Activated CD4-positive, alpha-beta T cell treated with anti-CD3 and anti-CD28 coated beads, Interleukin-2, amount 10 ng/mL, durations not matched to agents 7 days and 5 days (primary cell): Measurements from ENCODE around the gene AKAP13. TPM values are rescaled to one million over a fixed set of nuclear protein-coding genes. Genes with fewer than 3 reads are reported as not detected.
"Not testable (repeated sequence)": the region's sequence is repeated elsewhere in the genome, so short reads cannot be mapped to it uniquely, and the experiment has no call there.

ENCODE experiments used
- CTCF ChIA-PET: fragments of 350-600 bp; sonication (Branson Sonifier 250); formaldehyde crosslinking; loops from one replicate; lab custom pipeline; 2021; ENCODE audit warnings: antibody characterized with exemption; lab: Charles Lee
- POLR2A ChIA-PET: fragments of 350-600 bp; sonication (Branson Sonifier 250); formaldehyde crosslinking; loops from one replicate; lab custom pipeline; 2021; ENCODE audit warnings: antibody characterized with exemption; lab: Charles Lee
- DNase-seq: peaks from one replicate; pipeline ENCODE4 v3.0.0-alpha.2; 2020
- H3K27ac Mint-ChIP-seq: one replicate; pipeline ENCODE4 v1.8.0; 2021; ENCODE audit warnings: mild to moderate bottlenecking, moderate library complexity, mixed read lengths
- H3K27me3 Mint-ChIP-seq: one replicate; pipeline ENCODE4 v1.8.0; 2021; ENCODE audit warnings: mixed read lengths
- H3K36me3 Mint-ChIP-seq: one replicate; pipeline ENCODE4 v1.8.0; 2021; ENCODE audit warnings: low read depth, mixed read lengths
- H3K4me1 Mint-ChIP-seq: one replicate; pipeline ENCODE4 v1.8.0; 2021; ENCODE audit warnings: mixed read lengths
- H3K4me3 Mint-ChIP-seq: one replicate; pipeline ENCODE4 v1.8.0; 2021; ENCODE audit warnings: mild to moderate bottlenecking, moderate library complexity, mixed read lengths
- H3K9me3 Mint-ChIP-seq: one replicate; pipeline ENCODE4 v1.8.0; 2021; ENCODE audit warnings: mixed read lengths
- total RNA-seq, 2 experiments: library from RNA; stranded (reverse); gene quantifications; one replicate each; pipeline ENCODE4 v1.2.3, GENCODE V29; 2021

AKAP13 gene
- total RNA-seq, 2 experiments from 2014 or later: 152 to 181 TPM

DNA sequence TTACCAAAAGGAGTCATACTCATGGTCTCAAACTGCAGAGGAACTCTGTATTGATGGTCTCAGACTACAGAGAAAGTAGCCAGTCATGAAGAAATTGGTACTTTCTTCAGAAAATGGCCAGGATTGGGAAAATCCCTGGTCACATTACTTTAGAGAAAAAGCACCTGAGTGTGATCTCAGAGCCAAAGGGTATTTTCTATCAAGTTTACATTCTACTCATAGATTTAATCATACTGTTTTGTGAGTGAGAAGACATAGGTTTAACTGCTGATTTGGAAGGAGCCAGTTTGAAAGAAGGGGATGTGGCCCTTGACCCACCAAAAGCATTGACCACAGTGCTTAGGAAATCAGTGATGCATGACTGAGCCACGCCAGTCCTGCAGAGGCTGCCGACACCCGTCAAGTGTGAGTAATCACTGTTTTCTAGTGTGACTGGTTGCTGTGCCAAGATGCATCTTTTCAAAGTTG, 203.6 kb downstream of the AKAP13 start:
- no peak for DNase-seq
- Mint-ChIP-seq H3K9me3 (no peaks in the 10 kb centered on the region), H3K27ac (peak overlapping the region; percentile 95), H3K4me1 (peaks cover 79% of the 10 kb centered on the region), H3K27me3 (no peaks in the 10 kb centered on the region), H3K36me3 (peaks cover 76% of the 10 kb centered on the region), H3K4me3 (peak overlapping the region; percentile 78)
- POLR2A ChIA-PET: no interaction called here
- CTCF ChIA-PET: no interaction called here

DNA sequence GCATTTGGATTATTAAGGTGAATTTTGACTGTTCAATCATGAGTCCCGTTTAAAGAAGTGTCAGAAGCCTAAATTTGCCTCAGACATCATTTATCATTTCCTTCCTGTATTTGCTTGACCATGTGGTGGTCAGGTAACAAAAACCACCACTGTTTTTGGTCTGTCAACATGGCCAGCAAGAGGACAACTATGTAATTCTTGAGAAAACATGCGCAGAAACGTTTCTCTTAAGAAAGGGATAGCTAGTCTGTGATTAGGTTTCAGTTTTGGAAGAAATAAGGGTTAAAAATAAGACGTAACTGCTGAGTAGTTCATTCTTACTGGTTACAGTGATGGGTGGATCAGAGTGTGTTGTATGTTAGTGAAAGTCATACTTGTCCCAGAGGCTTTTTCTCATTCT, 204.5 kb downstream of the AKAP13 start:
- Mint-ChIP-seq H3K4me1 (peaks cover 71% of the 10 kb centered on the region), H3K9me3 (no peaks in the 10 kb centered on the region), H3K4me3 (peak overlapping the region; percentile 6), H3K27me3 (no peaks in the 10 kb centered on the region), H3K36me3 (peaks cover 72% of the 10 kb centered on the region), H3K27ac (peak overlapping the region; percentile 78)
- no peak for DNase-seq
- ChIA-PET POLR2A (no interaction called here), CTCF (no interaction called here)

DNA sequence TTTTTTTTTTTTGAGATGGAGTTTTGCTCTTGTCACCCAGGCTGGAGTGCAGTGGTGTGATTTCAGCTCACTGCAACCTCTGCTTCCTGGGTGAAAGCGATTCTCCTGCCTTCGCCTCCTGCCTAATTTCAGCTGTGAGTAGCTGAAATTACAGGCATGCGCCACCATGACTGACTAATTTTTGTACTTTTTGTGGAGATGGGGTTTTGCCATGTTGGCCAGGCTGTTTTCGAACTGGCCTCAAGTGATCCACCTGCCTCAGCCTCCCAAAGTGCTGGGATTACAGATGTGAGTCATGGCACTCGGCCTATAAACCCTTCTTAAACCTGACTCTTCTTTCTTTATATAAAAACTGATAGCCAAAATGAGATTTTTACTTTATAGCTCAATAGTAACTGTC, 205.8 kb downstream of the AKAP13 start:
- H3K27me3 Mint-ChIP-seq, POLR2A ChIA-PET, H3K4me3 Mint-ChIP-seq, H3K9me3 Mint-ChIP-seq, DNase-seq, H3K27ac Mint-ChIP-seq: not testable (repeated sequence)
- Mint-ChIP-seq H3K36me3 (peaks cover 62% of the 10 kb centered on the region), H3K4me1 (peaks cover 58% of the 10 kb centered on the region)
- CTCF ChIA-PET: interaction anchor here (0.7 to 1.2 kb wide), 4 partner anchors 10 to 952 kb away, joined by 4 to 5 read pairs (median 4); no protein-coding TSS in a partner anchor

DNA sequence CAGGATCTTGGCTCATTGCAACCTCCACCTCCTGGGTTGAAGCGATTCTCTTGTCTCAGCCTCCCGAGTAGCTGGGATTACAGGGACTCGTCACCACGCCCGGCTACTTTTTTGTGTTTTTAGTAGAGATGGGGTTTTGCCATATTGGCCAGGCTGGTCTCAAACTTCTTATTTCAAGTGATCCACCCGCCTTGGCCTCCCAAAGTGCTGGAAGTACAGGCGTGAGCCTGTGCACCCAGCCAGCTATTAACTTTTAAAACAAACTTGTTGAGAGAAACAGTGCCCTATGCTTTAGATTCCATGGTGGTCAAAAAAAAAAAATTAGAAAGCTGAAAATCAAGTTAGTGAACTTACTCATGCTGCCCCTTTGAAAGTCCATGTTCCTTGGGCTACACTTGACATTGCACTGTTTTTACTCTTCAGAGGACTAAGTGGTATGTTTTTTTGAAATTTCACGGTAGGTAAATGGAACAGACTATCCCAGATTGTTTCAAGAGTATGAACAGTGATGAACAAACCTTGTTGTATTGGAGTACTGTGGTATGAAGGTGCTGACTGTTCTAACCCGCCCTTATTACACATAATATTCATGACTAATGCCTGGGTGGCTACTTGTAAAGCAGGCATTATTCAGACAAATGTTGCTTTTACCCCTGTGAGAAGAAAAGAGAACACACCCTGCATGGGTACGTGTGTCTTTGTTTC, 207.5 kb downstream of the AKAP13 start:
- no peaks in the 10 kb centered on the region for H3K9me3 Mint-ChIP-seq
- no peak overlapping the region for H3K27ac Mint-ChIP-seq
- no peaks in the 10 kb centered on the region for H3K27me3 Mint-ChIP-seq
- no peak for DNase-seq
- H3K4me3 Mint-ChIP-seq: no peak overlapping the region
- ChIA-PET CTCF (no interaction called here), POLR2A (no interaction called here)
- peaks cover 41% of the 10 kb centered on the region for H3K4me1 Mint-ChIP-seq
- H3K36me3 Mint-ChIP-seq: peaks cover 58% of the 10 kb centered on the region

DNA sequence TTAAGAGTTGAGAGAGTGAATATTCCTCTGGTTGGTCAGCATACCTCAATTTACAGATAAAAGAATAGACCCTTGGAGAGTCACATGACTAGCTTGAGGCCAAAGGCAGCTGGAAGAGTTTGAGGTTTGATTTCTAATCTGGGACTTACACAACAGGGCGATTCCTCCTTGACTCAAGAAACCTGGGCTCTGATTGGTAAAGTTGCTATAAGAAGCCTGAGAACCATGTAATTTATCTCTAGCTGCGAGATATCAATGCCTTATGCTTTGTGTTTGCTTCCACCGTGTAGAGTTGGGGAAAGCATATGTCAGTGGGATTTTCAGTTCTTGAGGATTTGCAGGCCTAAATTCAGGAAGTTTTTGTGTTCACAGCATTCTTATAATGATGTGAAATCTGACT, 208.3 kb downstream of the AKAP13 start:
- Mint-ChIP-seq H3K36me3 (peaks cover 54% of the 10 kb centered on the region), H3K9me3 (no peaks in the 10 kb centered on the region), H3K27me3 (no peaks in the 10 kb centered on the region), H3K4me1 (peaks cover 33% of the 10 kb centered on the region), H3K27ac (no peak overlapping the region), H3K4me3 (no peak overlapping the region)
- ChIA-PET POLR2A (no interaction called here), CTCF (no interaction called here)
- DNase-seq: no peak

DNA sequence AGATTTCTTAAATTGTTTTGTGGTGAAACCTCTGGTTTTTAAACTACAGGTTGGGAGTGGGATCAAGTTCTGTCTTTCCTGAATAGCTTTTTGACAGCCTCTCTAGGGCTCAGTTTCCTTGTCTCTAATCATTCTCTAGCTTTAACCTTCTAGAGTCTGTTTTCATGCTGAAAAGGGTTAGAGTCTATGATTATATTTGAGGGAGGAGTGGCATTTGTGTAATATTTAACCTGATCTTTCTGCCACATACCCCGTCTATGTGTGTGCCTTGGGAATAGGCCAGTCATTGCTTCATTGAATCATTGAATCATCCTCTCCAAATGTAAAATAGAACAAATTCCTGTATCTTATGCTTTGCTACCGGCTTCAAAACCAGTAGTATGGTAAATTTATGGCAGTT, 209.4 kb downstream of the AKAP13 start:
- H3K36me3 Mint-ChIP-seq: peaks cover 52% of the 10 kb centered on the region
- no peaks in the 10 kb centered on the region for H3K27me3 Mint-ChIP-seq
- H3K4me1 Mint-ChIP-seq: peaks cover 28% of the 10 kb centered on the region
- DNase-seq: no peak
- POLR2A ChIA-PET: no interaction called here
- CTCF ChIA-PET: no interaction called here
- no peak overlapping the region for H3K27ac Mint-ChIP-seq
- no peaks in the 10 kb centered on the region for H3K9me3 Mint-ChIP-seq
- no peak overlapping the region for H3K4me3 Mint-ChIP-seq

DNA sequence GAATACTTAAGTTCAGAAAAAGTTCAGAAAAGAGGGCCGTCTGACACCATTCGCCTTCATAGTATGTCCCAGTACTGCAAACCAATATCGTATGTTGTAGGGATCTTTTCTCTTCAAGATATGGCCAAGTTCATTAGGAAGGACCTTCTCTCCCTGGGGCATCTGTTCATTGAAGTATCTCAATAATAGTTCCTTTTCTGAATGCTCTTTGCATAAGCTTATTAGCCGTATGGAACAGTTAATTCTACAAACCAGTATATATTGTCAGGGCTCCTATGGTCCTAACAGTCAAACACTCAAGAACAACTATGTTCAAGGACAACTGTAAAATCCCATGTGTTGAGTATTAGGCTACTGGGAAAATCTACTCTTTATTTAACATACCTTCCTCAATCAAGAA, 211.2 kb downstream of the AKAP13 start:
- no peaks in the 10 kb centered on the region for H3K9me3 Mint-ChIP-seq
- H3K4me1 Mint-ChIP-seq: peaks cover 28% of the 10 kb centered on the region
- H3K27me3 Mint-ChIP-seq: no peaks in the 10 kb centered on the region
- POLR2A ChIA-PET: no interaction called here
- H3K4me3 Mint-ChIP-seq: no peak overlapping the region
- H3K36me3 Mint-ChIP-seq: peaks cover 43% of the 10 kb centered on the region
- DNase-seq: no peak
- CTCF ChIA-PET: interaction anchor here (0.7 to 2.9 kb wide), 2 partner anchors 10 to 37 kb away, joined by 3 to 10 read pairs; no protein-coding TSS in a partner anchor
- H3K27ac Mint-ChIP-seq: no peak overlapping the region

DNA sequence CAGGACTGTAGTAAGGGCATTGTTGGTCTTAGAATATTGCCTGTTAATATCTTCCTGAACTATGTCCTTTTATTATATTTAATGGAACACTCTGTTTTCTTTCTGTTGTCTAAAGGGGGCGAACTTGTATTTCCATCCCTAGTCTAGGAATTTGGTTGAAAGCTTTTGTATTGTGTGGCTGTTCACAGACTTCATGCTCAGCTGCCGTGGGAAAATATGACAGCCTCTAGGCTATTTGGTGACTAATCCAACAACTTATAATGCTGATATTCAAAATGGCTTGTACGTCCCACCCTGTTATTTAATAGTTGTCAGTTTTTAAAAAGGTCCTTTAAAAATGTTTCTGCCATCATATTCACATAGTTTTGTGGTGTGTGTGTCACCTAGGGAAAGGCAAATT, 211.7 kb downstream of the AKAP13 start:
- Mint-ChIP-seq H3K36me3 (peaks cover 38% of the 10 kb centered on the region), H3K27ac (no peak overlapping the region), H3K4me1 (peaks cover 31% of the 10 kb centered on the region), H3K9me3 (no peaks in the 10 kb centered on the region), H3K27me3 (no peaks in the 10 kb centered on the region), H3K4me3 (no peak overlapping the region)
- ChIA-PET CTCF (interaction anchor here (0.7 to 2.9 kb wide), 2 partner anchors 10 to 11 kb away, joined by 3 to 10 read pairs; no protein-coding TSS in a partner anchor), POLR2A (no interaction called here)
- DNase-seq: no peak

DNA sequence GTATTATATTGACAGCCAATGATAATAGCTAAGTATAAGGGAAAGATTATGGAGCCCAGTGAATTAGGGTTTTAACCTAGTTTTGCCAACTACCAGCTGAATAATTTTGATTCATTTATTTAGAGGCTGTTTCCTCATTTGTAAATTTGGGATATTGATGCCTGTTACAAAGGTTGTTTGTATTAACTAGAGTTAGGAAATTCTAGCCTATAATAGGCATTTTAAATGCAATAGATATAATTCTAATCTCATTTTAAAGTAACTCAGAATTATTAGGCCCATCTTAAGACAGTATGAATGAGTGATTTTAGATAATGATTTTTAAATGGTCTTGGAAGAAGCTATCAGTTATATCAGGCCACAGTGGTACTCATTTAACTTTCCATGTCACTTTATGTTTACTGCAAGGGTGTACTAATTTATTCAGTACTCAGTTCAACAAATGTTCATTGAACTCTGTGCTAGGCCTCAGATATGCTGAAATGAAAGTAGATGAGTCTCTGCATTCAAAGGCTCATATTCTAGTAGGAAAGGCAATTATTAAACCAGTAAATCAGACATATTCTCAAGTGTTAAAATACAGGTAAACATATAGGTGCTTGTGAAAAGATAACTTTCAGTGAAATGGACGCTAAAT, 213.5 kb downstream of the AKAP13 start:
- Mint-ChIP-seq H3K36me3 (peaks cover 32% of the 10 kb centered on the region), H3K9me3 (no peaks in the 10 kb centered on the region), H3K27ac (no peak overlapping the region), H3K27me3 (no peaks in the 10 kb centered on the region), H3K4me1 (peaks cover 41% of the 10 kb centered on the region), H3K4me3 (no peak overlapping the region)
- no peak for DNase-seq
- ChIA-PET CTCF (interaction anchor here (0.5 to 1.0 kb wide), 2 partner anchors 10 to 51 kb away, joined by 3 to 4 read pairs; no protein-coding TSS in a partner anchor), POLR2A (no interaction called here)

DNA sequence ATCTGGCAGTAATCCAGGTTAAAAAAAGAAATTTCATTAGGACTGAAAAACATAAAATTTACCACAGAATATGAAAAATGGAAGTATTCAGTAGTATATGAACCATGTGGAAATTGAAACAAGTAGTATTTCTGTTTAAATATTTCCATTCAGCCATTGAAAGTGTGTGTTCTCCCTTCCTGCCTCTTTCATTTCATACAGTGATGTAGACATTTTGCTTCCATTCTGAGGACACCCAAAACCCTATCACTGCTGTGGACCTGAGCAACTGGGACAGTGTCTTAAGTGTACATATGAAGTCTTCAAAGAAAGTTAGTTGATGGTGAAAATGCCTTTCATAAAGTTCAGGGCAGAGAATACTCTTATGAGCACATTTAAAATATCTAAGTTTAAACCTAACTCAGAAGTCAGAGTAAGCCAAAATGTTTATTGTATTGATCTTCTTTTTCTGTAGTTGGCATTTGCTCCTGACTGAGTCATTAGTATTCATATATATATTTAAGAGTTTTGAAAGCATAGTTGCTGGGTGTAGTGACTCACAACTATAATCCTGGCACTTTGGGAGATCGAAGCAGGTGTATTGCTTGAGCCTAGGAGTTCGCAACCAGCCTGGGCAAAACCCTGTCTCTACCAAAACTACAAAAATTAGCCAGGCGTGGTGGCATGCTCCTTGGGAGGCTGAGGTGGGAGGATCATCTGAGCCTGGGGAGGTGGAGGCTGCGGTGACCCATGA, 215.6 kb downstream of the AKAP13 start:
- peaks cover 46% of the 10 kb centered on the region for H3K4me1 Mint-ChIP-seq
- no peak overlapping the region for H3K4me3 Mint-ChIP-seq
- no peaks in the 10 kb centered on the region for H3K9me3 Mint-ChIP-seq
- DNase-seq: no peak
- CTCF ChIA-PET: no interaction called here
- H3K27me3 Mint-ChIP-seq: no peaks in the 10 kb centered on the region
- peak overlapping the region; percentile 22 for H3K27ac Mint-ChIP-seq
- H3K36me3 Mint-ChIP-seq: peaks cover 28% of the 10 kb centered on the region
- POLR2A ChIA-PET: no interaction called here

DNA sequence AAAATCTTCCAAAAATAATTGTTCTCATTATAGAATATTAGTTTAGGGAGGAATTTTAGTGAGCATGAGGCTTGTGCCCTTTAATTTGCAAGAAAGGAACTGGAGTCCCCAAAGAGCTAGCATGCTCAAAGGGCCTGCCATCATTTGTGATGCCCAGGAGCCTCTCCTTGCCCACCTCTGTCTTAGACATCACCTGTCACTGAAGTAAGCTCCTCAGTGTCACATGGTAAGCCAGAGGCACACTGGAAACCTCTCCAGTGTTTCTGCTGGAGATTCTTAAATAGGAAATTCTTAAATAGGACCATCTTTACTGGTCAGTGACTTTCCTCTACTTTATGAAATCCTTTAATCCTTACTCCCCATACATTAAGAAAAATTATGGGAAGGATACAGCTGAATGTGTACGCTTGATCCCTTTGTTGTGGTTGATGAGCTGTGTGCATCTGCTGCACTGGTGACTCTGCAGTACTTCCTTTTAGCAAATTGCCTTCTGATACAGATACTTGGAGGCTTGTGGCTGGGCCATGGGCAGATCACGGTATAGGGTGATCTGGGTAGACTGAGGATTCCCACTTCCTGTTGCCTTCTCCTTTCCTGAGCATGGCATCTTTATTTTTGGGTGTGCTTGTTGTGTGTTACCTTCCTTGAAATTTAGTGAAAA, 216.9 kb downstream of the AKAP13 start:
- Mint-ChIP-seq H3K27ac (peak overlapping the region; percentile 81), H3K4me3 (no peak overlapping the region), H3K4me1 (peaks cover 49% of the 10 kb centered on the region), H3K36me3 (peaks cover 33% of the 10 kb centered on the region), H3K27me3 (no peaks in the 10 kb centered on the region), H3K9me3 (no peaks in the 10 kb centered on the region)
- peak; percentile 45 for DNase-seq
- ChIA-PET CTCF (interaction anchor here (1.2 kb wide), 1 partner anchor 17 kb away, joined by 4 read pairs; no protein-coding TSS in a partner anchor), POLR2A (interaction anchor here (0.6 to 1.2 kb wide), 3 partner anchors 15 to 116 kb away, joined by 3 to 4 read pairs (median 4); no protein-coding TSS in a partner anchor)

DNA sequence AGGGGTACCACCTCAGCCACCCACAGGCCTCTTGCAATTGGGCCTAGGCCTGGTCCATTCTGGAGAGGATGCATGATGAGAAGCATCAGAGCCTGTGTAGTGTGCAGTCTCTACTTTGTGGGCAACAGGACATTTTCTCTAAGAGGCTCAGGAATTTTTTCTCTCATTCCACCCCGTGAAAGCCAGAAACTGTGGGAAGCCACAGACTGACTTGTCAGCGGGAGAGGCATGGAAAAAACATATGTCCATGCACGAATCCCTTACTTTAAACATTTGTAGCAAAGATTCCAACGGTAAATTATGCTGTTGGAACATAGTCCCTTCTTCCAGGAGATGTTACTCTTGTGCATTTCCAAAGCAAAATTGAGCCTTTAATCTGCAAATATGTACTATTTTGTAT, 217.8 kb downstream of the AKAP13 start:
- POLR2A ChIA-PET: no interaction called here
- no peaks in the 10 kb centered on the region for H3K9me3 Mint-ChIP-seq
- CTCF ChIA-PET: no interaction called here
- no peaks in the 10 kb centered on the region for H3K27me3 Mint-ChIP-seq
- peaks cover 56% of the 10 kb centered on the region for H3K4me1 Mint-ChIP-seq
- H3K36me3 Mint-ChIP-seq: peaks cover 33% of the 10 kb centered on the region
- H3K4me3 Mint-ChIP-seq: no peak overlapping the region
- no peak overlapping the region for H3K27ac Mint-ChIP-seq
- no peak for DNase-seq
